Heart left ventricle (tissue), 16 donors: Measurements from ENCODE around the gene ZNF397. TPM values are rescaled to one million over a fixed set of nuclear protein-coding genes. Genes with fewer than 3 reads are reported as not detected.

Source experiments
- ATAC-seq, 4 donors: fragments of 200-7000 bp; cut with Tn5 transposase; one replicate each; pipeline ENCODE4 v1.9.1; 2020 to 2022; ENCODE audit warnings: moderate library complexity in 4 of 4, mild to moderate bottlenecking in 3 of 4, moderate number of reproducible peaks in 1 of 4
- DNase-seq, 5 donors: peaks; one replicate each; pipeline ENCODE4 v3.0.0-alpha.2; 2020
- H3K27ac ChIP-seq, 12 donors: fragments of 200-600 bp; sonication (generic) in 4 of 12; one replicate each; pipeline versions ENCODE4 v1.5.0 to v1.8.0; 2016 to 2022; ENCODE audit warnings: mild to moderate bottlenecking in 2 of 12
- H3K27me3 ChIP-seq, 9 donors: fragments of 200-600 bp; sonication (generic) in 2 of 9; one replicate each; pipeline versions ENCODE4 v1.5.1 to v1.8.0; 2016 to 2022; ENCODE audit warnings: mild to moderate bottlenecking in 3 of 9
- H3K36me3 ChIP-seq, 9 donors: fragments of 200-600 bp; sonication (generic) in 2 of 9; one replicate each; pipeline versions ENCODE4 v1.5.0 to v1.8.0; 2018 to 2022; ENCODE audit warnings: mild to moderate bottlenecking in 2 of 9
- H3K4me1 ChIP-seq, 12 donors: fragments of 200-600 bp; sonication (generic) in 4 of 12; one replicate each; pipeline versions ENCODE4 v1.5.0 to v1.8.0; 2016 to 2022; ENCODE audit warnings: mild to moderate bottlenecking in 3 of 12
- H3K4me3 ChIP-seq, 12 donors: fragments of 200-600 bp; sonication (generic) in 4 of 12; one replicate each; pipeline versions ENCODE4 v1.5.0 to v1.8.0; 2017 to 2022; ENCODE audit warnings: mild to moderate bottlenecking in 9 of 12, moderate library complexity in 4 of 12
- H3K9me3 ChIP-seq, 12 donors: fragments of 200-600 bp; sonication (generic) in 4 of 12; one replicate each; pipeline versions ENCODE4 v1.5.0 to v1.8.0; 2016 to 2022; ENCODE audit warnings: mild to moderate bottlenecking in 1 of 12
- CTCF ChIP-seq, 12 donors: fragments of 200-600 bp; sonication (generic) in 4 of 12; IDR thresholded peaks; one replicate each; pipeline versions ENCODE4 v1.5.0 to v1.8.0; 2018 to 2022; ENCODE audit warnings: antibody characterized with exemption in 12 of 12, mild to moderate bottlenecking in 5 of 12
- POLR2A ChIP-seq, 2 donors: fragments of 450-650 bp; IDR thresholded peaks; one replicate each; pipeline ENCODE4 v1.6.1; 2017; ENCODE audit warnings: antibody characterized with exemption in 2 of 2, mild to moderate bottlenecking in 2 of 2, moderate library complexity in 2 of 2
- WGBS, 4 donors: extraction: QIAGEN DNeasy Blood & Tissue Kit in 2 of 4; methylation state at CpG; one replicate each; pipeline versions ENCODE4 v1.1.5 to v1.1.7; 2013 to 2018; 5-methylcytosine and 5-hydroxymethylcytosine counted together
- intact Hi-C, 10 donors: fragments of 100-400 bp; cut with DNase I; formaldehyde crosslinking; loops; one replicate each; pipeline versions ENCODE4 v1.11.1 to v1.14.2; 2022
- polyA plus RNA-seq, 2 donors: library from polyadenylated mRNA; stranded (reverse); fragments of 200-250 nt; gene quantifications; one replicate each; pipeline ENCODE4 v1.2.3, GENCODE V29; 2013
- total RNA-seq, 9 donors: library from RNA; depleted of rRNA in 2 of 9; stranded (reverse); fragments of >200 nt in 2 of 9; fragmentation: NEBNext Ultra II Directional in 3 of 9; extraction: Animal tissue kit (Norgen Biotek cat#: 25700) in 3 of 9; gene quantifications; one replicate each; pipeline versions ENCODE4 v1.1.0 to v1.2.4, GENCODE V29; 2016 to 2023
- donor health status: ischemic (EF 13 %, LVEDD 7.1; RV severe dilation, severe dysfunction).
- donor health status: healthy with polysubstance abuse.
- donor health status: DM: no; HTN: yes; CAD: no.
- donor health status: DM: no; HTN: no; CAD: no.
- donor health status: ischemic (EF 25% LVEDD 6.9; RV normal size, moderate dysfunction).
- donor health status: ischemic (EF 25% LVEDD 5.7; RV mildly dilated, moderate dysfunction).
- donor health status: healthy.
- donor health status: DM: yes; HTN: yes; CAD: no.
- donor health status: ischemic (EF 35%, LVEDD 5.7; RV mildly dilated, moderate dysfunction).
- donor health status: nonischemic (EF 11% LVEDD 7.7; RV severe dilation, severe dysfunction).
- donor health status: DM: yes; HTN: yes; CAD: no.
- donor health status: PGD.
- donor health status: ischemic (EF 29% LVEDD 5.4; RV normal size, mild dysfunction).
- donor health status: nonischemic (EF 23%, LVEDD 6.1; RV moderate dilation, normal function).

Gene ZNF397
- total and polyA plus RNA-seq, 11 donors = 7.8 to 20.0 (median 13.8) TPM

GRCh38 chr18:35278969-35279368, 38.1 kb downstream of the ZNF397 start:
- no peaks in the 10 kb centered on the region for H3K27me3 ChIP-seq
- ATAC-seq = no peak
- peaks cover 0 to 13% (median 0%) of the 10 kb centered on the region in 12 donors for H3K9me3 ChIP-seq
- H3K27ac ChIP-seq = no peak overlapping the region
- H3K36me3 ChIP-seq = peaks cover 0 to 8% (median 0%) of the 10 kb centered on the region in 9 donors
- TF ChIP-seq CTCF (IDR thresholded peaks at IDR 0.05) = no peak
- peaks cover 0 to 9% (median 0%) of the 10 kb centered on the region in 12 donors for H3K4me1 ChIP-seq
- intact Hi-C loops = no loop called here
- DNase-seq = no peak
- H3K4me3 ChIP-seq = no peak overlapping the region

- intact Hi-C loops = no loop called here
- no peak overlapping the region for H3K4me3 ChIP-seq
- TF ChIP-seq CTCF (IDR thresholded peaks at IDR 0.05) = no peak
- H3K4me1 ChIP-seq = peaks cover 0 to 19% (median 0%) of the 10 kb centered on the region in 12 donors
- no peak overlapping the region for H3K27ac ChIP-seq
- peaks cover 0 to 23% (median 0%) of the 10 kb centered on the region in 12 donors for H3K9me3 ChIP-seq
- ATAC-seq (no peak), DNase-seq (no peak)
- H3K36me3 ChIP-seq = peaks cover 0 to 8% (median 0%) of the 10 kb centered on the region in 9 donors
- 79 to 92% (median 88%) methylated on average over 1 of the region's 1 CpG for WGBS, 4 donors
- H3K27me3 ChIP-seq = no peaks in the 10 kb centered on the region
These were observed 41.5 kb downstream of the ZNF397 start for GRCh38 chr18:35282353-35282752.

- no peaks in the 10 kb centered on the region for H3K27me3 ChIP-seq
- peaks cover 0 to 8% (median 0%) of the 10 kb centered on the region in 9 donors for H3K36me3 ChIP-seq
- WGBS, 4 donors = 66 to 89% (median 86%) methylated on average over 4 to 7 of the region's 7 CpGs
- no peak overlapping the region for H3K27ac ChIP-seq
- H3K4me3 ChIP-seq = no peak overlapping the region
- H3K9me3 ChIP-seq = peaks cover 0 to 20% (median 0%) of the 10 kb centered on the region in 12 donors
- H3K4me1 ChIP-seq = peaks cover 0 to 27% (median 6%) of the 10 kb centered on the region in 12 donors
- DNase-seq (peak in 2 of 5 donors; percentile 47 to 55), ATAC-seq (peak; percentile 28 to 82 (median 68))
- intact Hi-C loops = no loop called here
- no peak for TF ChIP-seq CTCF (IDR thresholded peaks at IDR 0.05)
- no peak for TF ChIP-seq POLR2A (IDR thresholded peaks at IDR 0.05)
These were observed 43.3 kb downstream of the ZNF397 start for GRCh38 chr18:35283923-35284794.

GRCh38 chr18:35284841-35285240, 44.0 kb downstream of the ZNF397 start:
- intact Hi-C loops = loop anchor here in 1 of 10 donors (5.0 kb wide), 2 partner anchors 43 to 57 kb away; partner anchors contain the start of genes ZNF24 and ZNF397
- 86 to 94% (median 91%) methylated on average over 2 to 3 of the region's 3 CpGs for WGBS, 4 donors
- DNase-seq (no peak), ATAC-seq (peak in 1 of 4 donors; percentile 23)
- Histone ChIP-seq H3K4me3 (no peak overlapping the region), H3K9me3 (peaks cover 0 to 16% (median 0%) of the 10 kb centered on the region in 12 donors), H3K4me1 (peaks cover 0 to 31% (median 8%) of the 10 kb centered on the region in 12 donors), H3K27ac (no peak overlapping the region), H3K36me3 (peaks cover 0 to 8% (median 0%) of the 10 kb centered on the region in 9 donors), H3K27me3 (no peaks in the 10 kb centered on the region)
- TF ChIP-seq POLR2A (IDR thresholded peaks at IDR 0.05) = no peak
- TF ChIP-seq CTCF (IDR thresholded peaks at IDR 0.05) = no peak
